ENCODE results near the gene FBXO41.

DNA sequence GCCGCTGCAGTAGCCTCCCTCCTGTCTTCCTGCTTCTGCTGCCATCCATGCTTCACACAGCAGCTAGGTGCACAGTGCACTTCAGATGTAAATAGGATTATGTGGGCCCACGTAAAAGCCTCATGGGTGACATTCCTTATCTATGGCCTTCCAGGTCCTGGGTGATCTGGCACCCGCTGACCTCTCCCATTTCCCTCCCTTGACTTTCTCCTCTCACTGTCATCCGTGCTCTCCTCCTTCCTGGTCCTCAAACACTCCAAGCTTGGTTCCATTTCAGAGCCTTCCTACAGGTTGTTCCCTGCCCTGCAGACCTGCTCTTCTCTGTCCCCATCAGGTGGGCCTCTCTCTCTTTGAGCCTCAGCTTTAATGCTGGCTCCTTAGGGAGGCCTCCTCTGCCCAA is 74.3 kb downstream of the FBXO41 start:
- TF ChIP-seq CTCF (IDR thresholded peaks at IDR 0.05) (no peak), TCF7L2 (IDR thresholded peaks at IDR 0.05; ENCODE audit: low read depth, low read length) (no peak)
